Fibroblast of lung (primary cell): ENCODE measurements around the gene NXPH3. TPM values are rescaled to one million over a fixed set of nuclear protein-coding genes. Genes with fewer than 3 reads are reported as not detected.

Experiments
- DNase-seq, 2 donors: peaks; one replicate each; pipeline versions ENCODE4 v3.0.0 to v3.0.0-alpha.2; 2010; ENCODE audit warnings: low read depth in 2 of 2
- H2AFZ ChIP-seq: 2 replicates; pipeline ENCODE4 v1.5.1; 2012; ENCODE audit warnings: low read length, control low read depth, inconsistent platforms
- H3K27ac ChIP-seq: 2 replicates; pipeline ENCODE4 v1.5.1; 2011; ENCODE audit warnings: low read length, control low read depth; ENCODE audit not compliant: insufficient read depth
- H3K27me3 ChIP-seq: 2 replicates; pipeline ENCODE4 v1.5.1; 2011; ENCODE audit warnings: mild to moderate bottlenecking, low read length; ENCODE audit not compliant: control insufficient read depth, insufficient read depth
- H3K36me3 ChIP-seq: 2 replicates; pipeline ENCODE4 v1.5.1; 2011; ENCODE audit warnings: low read length; ENCODE audit not compliant: control insufficient read depth, insufficient read depth
- H3K4me1 ChIP-seq: 2 replicates; pipeline ENCODE4 v1.5.1; 2011; ENCODE audit warnings: low read length; ENCODE audit not compliant: control insufficient read depth, insufficient read depth; ENCODE audit errors: extremely low read depth
- H3K4me2 ChIP-seq: 2 replicates; pipeline ENCODE4 v1.5.1; 2011; ENCODE audit warnings: low read length, control low read depth; ENCODE audit not compliant: insufficient read depth; ENCODE audit errors: extremely low read depth
- H3K4me3 ChIP-seq, 4 experiments: fragments of 200-600 bp in 1 of 4; sonication (generic) in 1 of 4; replicated peaks in 1 of 4; 2 replicates each; pipeline ENCODE4 v1.5.1; 2011 to 2016; ENCODE audit warnings: low read length in 4 of 4, low read depth in 3 of 4, mild to moderate bottlenecking in 3 of 4, control low read depth in 2 of 4, inconsistent platforms in 1 of 4, mixed read lengths in 1 of 4; ENCODE audit not compliant: insufficient read depth in 1 of 4; ENCODE audit errors: control extremely low read depth in 1 of 4
- H3K79me2 ChIP-seq: 2 replicates; pipeline ENCODE4 v1.5.1; 2012; ENCODE audit warnings: mild to moderate bottlenecking, low read length, inconsistent platforms; ENCODE audit not compliant: control insufficient read depth, insufficient read depth
- H3K9ac ChIP-seq: 2 replicates; pipeline ENCODE4 v1.5.1; 2011; ENCODE audit warnings: mild to moderate bottlenecking, low read length, control low read depth; ENCODE audit not compliant: insufficient read depth
- H3K9me3 ChIP-seq: 2 replicates; pipeline ENCODE4 v1.5.1; 2012; ENCODE audit warnings: low read depth, low read length; ENCODE audit not compliant: control insufficient read depth, insufficient read depth
- H4K20me1 ChIP-seq: 2 replicates; pipeline ENCODE4 v1.5.1; 2011; ENCODE audit warnings: low read length; ENCODE audit not compliant: control insufficient read depth, insufficient read depth; ENCODE audit errors: extremely low read depth
- EZH2 ChIP-seq: IDR thresholded peaks from 2 replicates; pipeline ENCODE4 v1.5.1; 2012; ENCODE audit warnings: low read length, control low read depth, mild to moderate bottlenecking; ENCODE audit errors: missing control alignments
- polyA plus RNA-seq, 2 donors: library from polyadenylated mRNA; depleted of rRNA in 1 of 2; stranded (reverse) in 1 of 2; unstranded in 1 of 2; fragments of >200 nt; gene quantifications; 2 replicates each; pipeline ENCODE4 v1.2.1, GENCODE V29; 2011 to 2012; ENCODE audit warnings: missing spikeins in 1 of 2
- total RNA-seq: library from RNA; depleted of rRNA; stranded (reverse); fragments of >200 nt; gene quantifications from 2 replicates; pipeline ENCODE4 v1.2.1, GENCODE V29; 2014
- TF ChIP-seq, protein P1 (sequence below), 2 donors: IDR thresholded peaks in 1 of 2; conservative IDR thresholded peaks in 1 of 2; 1 replicate in 1 of 2; 2 replicates in 1 of 2; pipeline ENCODE4 v1.5.1; 2011 to 2012; ENCODE audit warnings: low read length in 2 of 2, control low read depth in 1 of 2, inconsistent platforms in 1 of 2, low read depth in 1 of 2, mild to moderate bottlenecking in 1 of 2

The NXPH3 gene
- total and polyA plus RNA-seq, 2 donors (not counting 1 experiment from before 2014, with no cell fraction given) = 0.36 to 0.66 TPM

DNA sequence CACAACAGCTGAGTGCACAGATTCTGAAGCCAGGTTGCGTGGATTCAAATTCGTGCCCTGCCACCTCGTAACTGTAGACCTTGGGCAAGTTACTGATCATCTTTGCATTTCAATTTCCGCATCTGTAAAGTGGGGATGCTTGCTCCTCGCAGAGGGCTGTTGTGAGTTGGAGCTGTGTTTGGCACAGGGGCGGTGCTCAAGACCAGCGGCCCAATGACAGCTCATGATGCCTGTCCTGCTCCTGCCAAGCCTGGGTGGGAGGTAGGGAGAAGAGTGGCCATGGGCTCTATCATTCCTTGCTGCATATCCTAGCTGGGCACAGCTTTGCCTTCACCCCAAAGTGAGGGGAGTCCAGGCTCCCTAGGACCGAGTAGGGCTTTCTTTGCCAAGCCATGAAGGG lies 12.6 kb downstream of the NXPH3 start:
- H2AFZ ChIP-seq = no peak overlapping the region

DNA sequence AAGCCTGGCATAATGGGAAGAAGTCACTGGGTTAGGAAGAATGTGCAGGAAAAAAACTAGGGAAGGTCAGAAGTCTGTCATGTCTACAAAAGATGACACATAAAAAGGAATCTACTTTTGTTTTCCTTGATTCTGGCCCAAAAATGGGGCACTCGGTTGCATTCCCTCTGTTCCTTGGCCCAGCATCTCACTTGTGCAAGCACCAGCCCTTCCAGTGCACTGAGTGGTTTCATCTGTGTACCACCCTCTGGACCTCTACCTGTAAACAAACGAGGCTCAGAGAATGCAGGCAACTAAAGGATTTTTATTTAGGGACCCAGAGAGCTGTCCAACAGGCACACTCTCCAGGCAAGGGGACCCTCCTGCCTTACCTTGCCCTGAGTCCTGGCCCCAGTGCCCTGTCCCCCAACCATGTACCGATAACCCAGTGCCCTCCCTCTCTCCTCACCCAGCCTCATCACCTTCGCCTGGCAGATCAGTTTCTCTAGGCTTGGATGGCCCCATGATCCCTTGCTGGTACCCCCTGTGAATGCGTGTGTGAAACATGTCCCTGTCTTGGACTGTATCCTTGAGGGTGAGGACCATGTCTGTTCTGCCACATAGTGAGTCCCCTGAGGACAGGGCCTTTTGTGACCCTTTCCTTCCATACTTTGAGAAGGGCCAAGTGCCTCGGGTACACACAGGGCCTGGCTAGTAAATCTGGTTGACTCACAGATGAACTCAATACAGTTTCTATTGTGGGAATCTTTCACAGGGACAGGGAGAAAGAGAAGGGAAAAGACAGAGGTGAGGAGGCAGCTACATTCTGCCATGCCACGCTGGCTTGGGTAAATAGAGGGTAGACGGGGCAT lies 13.3 kb downstream of the NXPH3 start:
- TF ChIP-seq, protein P1, sequence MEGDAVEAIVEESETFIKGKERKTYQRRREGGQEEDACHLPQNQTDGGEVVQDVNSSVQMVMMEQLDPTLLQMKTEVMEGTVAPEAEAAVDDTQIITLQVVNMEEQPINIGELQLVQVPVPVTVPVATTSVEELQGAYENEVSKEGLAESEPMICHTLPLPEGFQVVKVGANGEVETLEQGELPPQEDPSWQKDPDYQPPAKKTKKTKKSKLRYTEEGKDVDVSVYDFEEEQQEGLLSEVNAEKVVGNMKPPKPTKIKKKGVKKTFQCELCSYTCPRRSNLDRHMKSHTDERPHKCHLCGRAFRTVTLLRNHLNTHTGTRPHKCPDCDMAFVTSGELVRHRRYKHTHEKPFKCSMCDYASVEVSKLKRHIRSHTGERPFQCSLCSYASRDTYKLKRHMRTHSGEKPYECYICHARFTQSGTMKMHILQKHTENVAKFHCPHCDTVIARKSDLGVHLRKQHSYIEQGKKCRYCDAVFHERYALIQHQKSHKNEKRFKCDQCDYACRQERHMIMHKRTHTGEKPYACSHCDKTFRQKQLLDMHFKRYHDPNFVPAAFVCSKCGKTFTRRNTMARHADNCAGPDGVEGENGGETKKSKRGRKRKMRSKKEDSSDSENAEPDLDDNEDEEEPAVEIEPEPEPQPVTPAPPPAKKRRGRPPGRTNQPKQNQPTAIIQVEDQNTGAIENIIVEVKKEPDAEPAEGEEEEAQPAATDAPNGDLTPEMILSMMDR (conservative IDR thresholded peaks at IDR 0.05 in 1 of 2, IDR thresholded peaks at IDR 0.05 in 1 of 2; ENCODE audit: low read depth in 1 of 2, low read length in 2 of 2) = no peak
- TF ChIP-seq EZH2 = no peak
- Histone ChIP-seq H4K20me1 (no peaks in the 10 kb centered on the region), H3K27ac (no peak overlapping the region), H3K79me2 (no peaks in the 10 kb centered on the region), H3K9me3 (no peaks in the 10 kb centered on the region), H3K27me3 (no peaks in the 10 kb centered on the region), H3K4me1 (peaks cover 3% of the 10 kb centered on the region), H3K36me3 (no peaks in the 10 kb centered on the region), H3K4me3 (no peak overlapping the region), H3K4me2 (no peak overlapping the region), H2AFZ (no peak overlapping the region), H3K9ac (no peak overlapping the region)
- DNase-seq = peak; percentile 27 to 57

More for the DNA sequence above, 12.6 kb downstream of the NXPH3 start:
- Histone ChIP-seq H3K9me3 (no peaks in the 10 kb centered on the region), H3K27me3 (no peaks in the 10 kb centered on the region), H3K9ac (no peak overlapping the region), H3K27ac (no peak overlapping the region), H3K4me3 (no peak overlapping the region), H3K36me3 (no peaks in the 10 kb centered on the region), H3K79me2 (no peaks in the 10 kb centered on the region), H3K4me2 (no peak overlapping the region), H4K20me1 (no peaks in the 10 kb centered on the region), H3K4me1 (peaks cover 3% of the 10 kb centered on the region)
- TF ChIP-seq, protein P1 (conservative IDR thresholded peaks at IDR 0.05 in 1 of 2, IDR thresholded peaks at IDR 0.05 in 1 of 2; ENCODE audit: low read depth in 1 of 2, low read length in 2 of 2) = no peak
- no peak for DNase-seq

DNA sequence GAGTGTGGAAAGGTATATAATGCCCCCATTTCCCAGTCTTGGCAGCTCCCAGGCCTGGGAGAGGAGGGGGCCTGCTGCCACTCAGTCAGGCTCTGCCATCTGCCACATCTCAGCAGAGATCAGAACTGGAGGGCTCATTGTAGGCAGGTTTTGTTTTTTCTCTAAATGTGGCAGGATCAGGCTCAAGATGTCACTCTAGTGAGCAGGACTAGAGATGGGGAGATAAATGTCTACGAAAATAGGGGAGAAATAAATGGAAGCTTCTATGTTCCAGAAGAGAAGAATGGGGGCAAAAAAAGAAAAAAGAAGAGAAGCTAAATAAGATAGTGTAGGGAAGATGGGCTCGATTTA lies 13.9 kb downstream of the NXPH3 start:
- Histone ChIP-seq H3K4me3 (no peak overlapping the region), H3K4me2 (no peak overlapping the region), H3K27ac (no peak overlapping the region), H2AFZ (no peak overlapping the region), H3K27me3 (no peaks in the 10 kb centered on the region), H3K4me1 (peaks cover 3% of the 10 kb centered on the region), H3K36me3 (no peaks in the 10 kb centered on the region), H3K9ac (no peak overlapping the region), H4K20me1 (no peaks in the 10 kb centered on the region), H3K79me2 (no peaks in the 10 kb centered on the region), H3K9me3 (no peaks in the 10 kb centered on the region)
- TF ChIP-seq EZH2 = no peak
- TF ChIP-seq, protein P1 (conservative IDR thresholded peaks at IDR 0.05 in 1 of 2, IDR thresholded peaks at IDR 0.05 in 1 of 2; ENCODE audit: low read depth in 1 of 2, low read length in 2 of 2) = no peak
- no peak for DNase-seq
